Smooth muscle cell (in vitro differentiated cells): Measurements from ENCODE around the gene ERG. TPM values are rescaled to one million over a fixed set of nuclear protein-coding genes. Genes with fewer than 3 reads are reported as not detected.

Experiments
- DNase-seq: peaks from one replicate; lab custom pipeline; 2025; ENCODE audit not compliant: unreplicated experiment; lab: John Stamatoyannopoulos, UW
- H2AFZ ChIP-seq: fragments of 200-600 bp; sonication (generic); 2 replicates; pipeline ENCODE4 v1.6.0; 2016; ENCODE audit warnings: antibody characterized with exemption, low read depth, mild to moderate bottlenecking
- H3F3A ChIP-seq: fragments of 200-600 bp; sonication (generic); 2 replicates; pipeline ENCODE4 v1.6.0; 2017; ENCODE audit warnings: antibody characterized with exemption, low read depth
- H3K27ac ChIP-seq: fragments of 200-600 bp; sonication (generic); 2 replicates; pipeline ENCODE4 v1.5.1; 2016; ENCODE audit warnings: low read depth, mild to moderate bottlenecking
- H3K27me3 ChIP-seq: fragments of 200-600 bp; sonication (generic); 2 replicates; pipeline ENCODE4 v1.6.1; 2016; ENCODE audit warnings: low read depth, mild to moderate bottlenecking
- H3K36me3 ChIP-seq: fragments of 200-600 bp; sonication (generic); 2 replicates; pipeline ENCODE4 v1.5.1; 2016; ENCODE audit warnings: low read depth
- H3K4me1 ChIP-seq: fragments of 200-600 bp; sonication (generic); 2 replicates; pipeline ENCODE4 v1.5.1; 2016; ENCODE audit warnings: low read depth
- H3K4me2 ChIP-seq: fragments of 200-600 bp; sonication (generic); 2 replicates; pipeline ENCODE4 v1.6.0; 2016; ENCODE audit warnings: mild to moderate bottlenecking
- H3K4me3 ChIP-seq: fragments of 200-600 bp; sonication (generic); 2 replicates; pipeline ENCODE4 v1.5.1; 2016; ENCODE audit warnings: mild to moderate bottlenecking
- H3K79me2 ChIP-seq: fragments of 200-600 bp; sonication (generic); 2 replicates; pipeline ENCODE4 v1.6.0; 2016; ENCODE audit warnings: low read depth, mild to moderate bottlenecking
- H3K9ac ChIP-seq: fragments of 200-600 bp; sonication (generic); 2 replicates; pipeline ENCODE4 v1.6.0; 2016; ENCODE audit warnings: low read depth
- H3K9me3 ChIP-seq: fragments of 200-600 bp; sonication (generic); replicated peaks from 2 replicates; pipeline ENCODE4 v1.5.1; 2016; ENCODE audit warnings: low read depth
- H4K20me1 ChIP-seq: fragments of 200-600 bp; sonication (generic); 2 replicates; pipeline ENCODE4 v1.6.0; 2016; ENCODE audit warnings: low read depth
- WGBS: methylation state at CpG from one replicate; pipeline ENCODE4 v1.1.7; 2016; ENCODE audit warnings: low lambda C conversion rate; 5-methylcytosine and 5-hydroxymethylcytosine counted together
- polyA plus RNA-seq: library from polyadenylated mRNA; unstranded; fragments of >200 nt; fragmentation: Nextera tagmentation; extraction: Ambion mirVana; gene quantifications from 2 replicates; pipeline ENCODE4 v1.2.1, GENCODE V29; 2016
- total RNA-seq: library from RNA; depleted of rRNA; stranded (reverse); fragments of >200 nt; gene quantifications from 2 replicates; pipeline ENCODE4 v1.2.3, GENCODE V29; 2014
- TF ChIP-seq, protein P1 (sequence below): fragments of 200-600 bp; sonication (generic); IDR thresholded peaks from 2 replicates; pipeline ENCODE4 v1.5.1; 2017; ENCODE audit warnings: borderline replicate concordance, mild to moderate bottlenecking, antibody characterized with exemption; ENCODE audit not compliant: insufficient read depth, poor library complexity, severe bottlenecking

Gene ERG
- total and polyA plus RNA-seq, 2 experiments from 2014 or later: 11.0 to 14.4 TPM

DNA sequence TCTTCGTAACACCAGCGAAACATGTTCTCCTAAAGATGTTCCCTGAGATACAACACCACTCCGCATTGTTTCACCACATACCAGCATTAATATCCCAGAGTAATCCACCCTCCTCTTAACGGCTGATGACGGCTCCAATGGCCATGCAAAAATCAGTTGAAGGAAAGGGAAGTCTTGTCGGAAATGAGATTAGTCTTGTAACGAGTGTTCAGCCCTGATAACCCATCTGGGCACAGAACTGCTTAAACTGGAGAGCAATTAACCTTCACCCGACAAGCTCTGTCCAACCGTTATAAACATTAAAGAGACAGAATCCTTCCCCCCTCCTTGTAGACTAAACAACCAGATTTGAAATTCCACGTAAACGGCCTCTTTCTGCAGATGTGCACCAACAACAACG is 21.9 kb downstream of the ERG start:
- Histone ChIP-seq H3K79me2 (no peaks in the 10 kb centered on the region), H3K4me3 (no peak overlapping the region), H2AFZ (no peak overlapping the region), H3K4me2 (peak overlapping the region; percentile 61), H4K20me1 (no peaks in the 10 kb centered on the region), H3K27me3 (no peaks in the 10 kb centered on the region), H3K9ac (no peak overlapping the region), H3F3A (peaks cover 7% of the 10 kb centered on the region), H3K4me1 (peaks cover 3% of the 10 kb centered on the region), H3K36me3 (no peaks in the 10 kb centered on the region), H3K9me3 (no peaks in the 10 kb centered on the region), H3K27ac (peak overlapping the region; percentile 60)
- WGBS: 21% methylated on average over 12 of the region's 12 CpGs
- TF ChIP-seq, protein P1, sequence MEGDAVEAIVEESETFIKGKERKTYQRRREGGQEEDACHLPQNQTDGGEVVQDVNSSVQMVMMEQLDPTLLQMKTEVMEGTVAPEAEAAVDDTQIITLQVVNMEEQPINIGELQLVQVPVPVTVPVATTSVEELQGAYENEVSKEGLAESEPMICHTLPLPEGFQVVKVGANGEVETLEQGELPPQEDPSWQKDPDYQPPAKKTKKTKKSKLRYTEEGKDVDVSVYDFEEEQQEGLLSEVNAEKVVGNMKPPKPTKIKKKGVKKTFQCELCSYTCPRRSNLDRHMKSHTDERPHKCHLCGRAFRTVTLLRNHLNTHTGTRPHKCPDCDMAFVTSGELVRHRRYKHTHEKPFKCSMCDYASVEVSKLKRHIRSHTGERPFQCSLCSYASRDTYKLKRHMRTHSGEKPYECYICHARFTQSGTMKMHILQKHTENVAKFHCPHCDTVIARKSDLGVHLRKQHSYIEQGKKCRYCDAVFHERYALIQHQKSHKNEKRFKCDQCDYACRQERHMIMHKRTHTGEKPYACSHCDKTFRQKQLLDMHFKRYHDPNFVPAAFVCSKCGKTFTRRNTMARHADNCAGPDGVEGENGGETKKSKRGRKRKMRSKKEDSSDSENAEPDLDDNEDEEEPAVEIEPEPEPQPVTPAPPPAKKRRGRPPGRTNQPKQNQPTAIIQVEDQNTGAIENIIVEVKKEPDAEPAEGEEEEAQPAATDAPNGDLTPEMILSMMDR: no peak
- DNase-seq: no peak

DNA sequence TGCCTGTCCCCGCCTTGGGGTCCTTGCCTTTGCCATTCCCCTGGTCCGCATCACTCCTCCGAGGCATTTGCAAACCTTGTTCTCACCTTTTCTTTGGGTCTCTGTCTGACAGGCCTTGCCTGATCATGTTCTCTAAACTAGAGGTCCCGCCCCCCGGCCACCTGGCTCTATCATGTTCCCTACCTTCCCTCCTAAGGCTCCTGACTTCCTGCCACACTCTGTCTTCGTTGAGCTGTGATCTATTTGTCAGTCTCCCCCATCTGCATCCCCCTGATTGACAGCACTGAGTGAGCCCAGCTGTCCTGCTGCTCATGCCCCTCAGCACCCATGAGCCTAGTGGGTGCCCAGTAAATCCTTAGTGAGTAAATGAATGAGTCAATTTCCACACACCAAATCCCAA is 22.8 kb downstream of the ERG start:
- no peaks in the 10 kb centered on the region for H3K36me3 ChIP-seq
- peaks cover 3% of the 10 kb centered on the region for H3K4me1 ChIP-seq
- no peaks in the 10 kb centered on the region for H3K79me2 ChIP-seq
- DNase-seq: no peak
- 79% methylated on average over 6 of the region's 6 CpGs for WGBS
- H3K4me3 ChIP-seq: no peak overlapping the region
- H3K9me3 ChIP-seq: no peaks in the 10 kb centered on the region
- TF ChIP-seq, protein P1: no peak
- peaks cover 7% of the 10 kb centered on the region for H3F3A ChIP-seq
- H4K20me1 ChIP-seq: no peaks in the 10 kb centered on the region
- no peak overlapping the region for H3K4me2 ChIP-seq
- H3K27ac ChIP-seq: no peak overlapping the region
- no peaks in the 10 kb centered on the region for H3K27me3 ChIP-seq
- H2AFZ ChIP-seq: no peak overlapping the region
- H3K9ac ChIP-seq: no peak overlapping the region

DNA sequence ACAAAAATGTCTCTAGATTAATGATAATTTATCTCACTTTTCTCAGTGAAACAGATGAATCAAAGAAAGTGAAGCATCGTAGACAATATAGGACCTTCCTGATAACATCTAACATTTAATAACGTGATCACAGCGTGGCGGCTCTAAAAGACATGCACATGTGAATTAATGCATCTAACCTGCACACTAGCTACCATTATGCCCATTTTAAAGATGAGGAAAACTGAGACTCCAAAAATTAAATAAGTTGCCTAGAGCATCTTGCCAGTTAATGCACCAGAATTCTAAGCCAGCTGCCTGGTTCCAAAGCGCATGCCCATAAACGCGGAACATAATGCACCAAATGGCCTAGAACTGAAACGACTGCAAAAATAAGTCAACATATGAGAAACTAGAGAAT is 23.5 kb downstream of the ERG start:
- Histone ChIP-seq H3K27me3 (no peaks in the 10 kb centered on the region), H3K4me3 (no peak overlapping the region), H3K4me2 (no peak overlapping the region), H3K79me2 (no peaks in the 10 kb centered on the region), H3K4me1 (peaks cover 3% of the 10 kb centered on the region), H3K9me3 (no peaks in the 10 kb centered on the region), H3K9ac (no peak overlapping the region), H4K20me1 (no peaks in the 10 kb centered on the region), H3F3A (peaks cover 7% of the 10 kb centered on the region), H3K36me3 (no peaks in the 10 kb centered on the region), H2AFZ (no peak overlapping the region), H3K27ac (no peak overlapping the region)
- WGBS: 96% methylated on average over 8 of the region's 8 CpGs
- DNase-seq: no peak
- TF ChIP-seq, protein P1: no peak

DNA sequence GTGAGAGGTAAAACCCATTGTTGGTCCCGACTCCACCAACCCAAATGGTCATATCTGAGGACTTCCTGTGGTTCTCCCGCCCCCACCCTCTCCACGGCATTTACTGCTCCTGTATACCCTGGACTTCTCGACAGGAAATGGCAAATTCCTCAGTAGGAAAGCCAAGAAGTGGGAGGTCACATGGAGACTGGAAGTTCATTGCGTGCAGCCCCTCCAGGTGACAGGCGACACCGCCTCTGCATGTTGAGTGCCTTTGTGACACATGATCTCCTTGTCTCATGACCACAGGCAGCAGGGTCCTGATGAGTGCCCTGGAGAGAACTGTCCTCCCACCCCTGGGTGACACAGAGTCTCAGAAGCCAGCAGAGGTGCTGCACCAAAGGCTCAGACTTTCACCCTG is 24.2 kb downstream of the ERG start:
- no peak overlapping the region for H2AFZ ChIP-seq
- 68% methylated on average over 7 of the region's 7 CpGs for WGBS

More for the DNA sequence above, 24.2 kb downstream of the ERG start:
- TF ChIP-seq, protein P1: no peak
- no peak for DNase-seq
- Histone ChIP-seq H3K4me2 (no peak overlapping the region), H3F3A (peaks cover 10% of the 10 kb centered on the region), H3K4me3 (no peak overlapping the region), H3K9me3 (no peaks in the 10 kb centered on the region), H3K27me3 (no peaks in the 10 kb centered on the region), H3K79me2 (no peaks in the 10 kb centered on the region), H3K9ac (no peak overlapping the region), H4K20me1 (no peaks in the 10 kb centered on the region), H3K36me3 (no peaks in the 10 kb centered on the region), H3K4me1 (peaks cover 3% of the 10 kb centered on the region), H3K27ac (no peak overlapping the region)
